ENCODE data around the gene AKIP1. TPM values are rescaled to one million over a fixed set of nuclear protein-coding genes. Genes with fewer than 3 reads are reported as not detected.

Gene AKIP1, protein sequence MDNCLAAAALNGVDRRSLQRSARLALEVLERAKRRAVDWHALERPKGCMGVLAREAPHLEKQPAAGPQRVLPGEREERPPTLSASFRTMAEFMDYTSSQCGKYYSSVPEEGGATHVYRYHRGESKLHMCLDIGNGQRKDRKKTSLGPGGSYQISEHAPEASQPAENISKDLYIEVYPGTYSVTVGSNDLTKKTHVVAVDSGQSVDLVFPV
- 15.1 and 16.1 TPM in 2 replicates for total RNA-seq (2014; rRNA removed; shearing (Covaris generic); ENCODE audit: low replicate concordance)

- H3K27me3 ChIP-seq (ENCODE audit: low read length), result no peaks in the 10 kb centered on the region
- no peaks in the 10 kb centered on the region for H4K20me1 ChIP-seq (ENCODE audit: insufficient read depth, low read depth, low read length)
- peak within 1 kb of the TSS; percentile 17; the same call in 1 of the 2 replicates for H3K27ac ChIP-seq (ENCODE audit: low read length)
- H3K4me2 ChIP-seq (ENCODE audit: low read depth, low read length, poor library complexity, severe bottlenecking), result peak within 1 kb of the TSS; percentile 87
- DNase-seq, result peak; percentile 97
- no peaks in the 10 kb centered on the region for H3K36me3 ChIP-seq (ENCODE audit: insufficient read depth, low read length)
- H3K9me2 ChIP-seq (replicated peaks; ENCODE audit: insufficient read depth, low read length), result no peaks in the 10 kb centered on the region
- peak within 1 kb of the TSS; percentile 91 for H3K9ac ChIP-seq (ENCODE audit: low read length)
- peak within 1 kb of the TSS; percentile 98 for H2AFZ ChIP-seq (ENCODE audit: low read length)
- H3K4me3 ChIP-seq (ENCODE audit: low read length), result peak within 1 kb of the TSS; percentile 93
- no peaks in the 10 kb centered on the region for H3K9me3 ChIP-seq (ENCODE audit: low read length)
- peaks cover 9% of the 10 kb centered on the region; the same call in 1 of the 2 replicates for H3K79me2 ChIP-seq (ENCODE audit: low read length)
- H3K4me1 ChIP-seq (ENCODE audit: low read length), result peaks cover 33% of the 10 kb centered on the region
These were observed at the start of gene AKIP1 for GRCh38 chr11:8911029-8911823. AKIP1 (plus strand) TSS chr11:8911189; CDS start chr11:8911450, 261 bp downstream.

GRCh38 chr11:8863838-8864237, 47.2 kb upstream of the AKIP1 start:
- Histone ChIP-seq H2AFZ (ENCODE audit: low read length) (no peak overlapping the region), H3K4me1 (ENCODE audit: low read length) (no peaks in the 10 kb centered on the region), H3K9me3 (ENCODE audit: low read length) (no peaks in the 10 kb centered on the region)

DNA sequence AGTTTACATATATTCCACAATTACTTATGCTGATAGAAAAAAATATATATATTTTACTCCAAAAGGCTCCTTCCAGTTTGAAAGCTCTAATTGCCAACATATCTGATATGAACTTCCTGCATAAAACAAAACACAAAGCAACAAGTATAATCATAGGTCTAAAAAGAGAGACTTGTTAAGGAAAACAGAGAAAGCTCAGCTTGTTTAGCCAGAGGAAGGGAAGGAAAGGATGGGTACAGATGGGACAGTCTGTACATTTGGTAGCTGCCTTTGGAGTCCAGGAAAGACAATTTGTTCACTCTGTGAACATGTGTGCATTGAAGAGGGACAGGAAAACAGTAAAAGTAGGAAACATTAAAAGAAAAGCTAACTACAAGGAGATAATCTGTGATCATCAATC, 45.7 kb upstream of the AKIP1 start:
- no peak overlapping the region for H3K27ac ChIP-seq (ENCODE audit: low read length)
- no peaks in the 10 kb centered on the region for H3K4me1 ChIP-seq (ENCODE audit: low read length)
- no peak overlapping the region for H3K9ac ChIP-seq (ENCODE audit: low read length)
- H3K4me2 ChIP-seq (ENCODE audit: low read depth, low read length, poor library complexity, severe bottlenecking), result no peak overlapping the region
- no peak overlapping the region for H2AFZ ChIP-seq (ENCODE audit: low read length)
- no peaks in the 10 kb centered on the region for H3K79me2 ChIP-seq (ENCODE audit: low read length)
- H3K36me3 ChIP-seq (ENCODE audit: insufficient read depth, low read length), result no peaks in the 10 kb centered on the region
- no peak for DNase-seq
- no peaks in the 10 kb centered on the region for H3K9me2 ChIP-seq (replicated peaks; ENCODE audit: insufficient read depth, low read length)
- no peaks in the 10 kb centered on the region for H4K20me1 ChIP-seq (ENCODE audit: insufficient read depth, low read depth, low read length)
- no peaks in the 10 kb centered on the region for H3K9me3 ChIP-seq (ENCODE audit: low read length)
- no peak overlapping the region for H3K4me3 ChIP-seq (ENCODE audit: low read length)
- no peaks in the 10 kb centered on the region for H3K27me3 ChIP-seq (ENCODE audit: low read length)

More at GRCh38 chr11:8863838-8864237, 47.2 kb upstream of the AKIP1 start:
- no peaks in the 10 kb centered on the region for H3K9me2 ChIP-seq (replicated peaks; ENCODE audit: insufficient read depth, low read length)
- no peak overlapping the region for H3K4me3 ChIP-seq (ENCODE audit: low read length)
- H3K27ac ChIP-seq (ENCODE audit: low read length), result no peak overlapping the region
- H3K4me2 ChIP-seq (ENCODE audit: low read depth, low read length, poor library complexity, severe bottlenecking), result no peak overlapping the region
- H3K36me3 ChIP-seq (ENCODE audit: insufficient read depth, low read length), result no peaks in the 10 kb centered on the region
- no peaks in the 10 kb centered on the region for H4K20me1 ChIP-seq (ENCODE audit: insufficient read depth, low read depth, low read length)
- no peaks in the 10 kb centered on the region for H3K79me2 ChIP-seq (ENCODE audit: low read length)
- no peak for DNase-seq
- H3K9ac ChIP-seq (ENCODE audit: low read length), result no peak overlapping the region
- no peaks in the 10 kb centered on the region for H3K27me3 ChIP-seq (ENCODE audit: low read length)

GRCh38 chr11:8867035-8867434, 44.0 kb upstream of the AKIP1 start:
- no peaks in the 10 kb centered on the region for H4K20me1 ChIP-seq (ENCODE audit: insufficient read depth, low read depth, low read length)
- no peak overlapping the region for H3K9ac ChIP-seq (ENCODE audit: low read length)
- H3K4me3 ChIP-seq (ENCODE audit: low read length), result no peak overlapping the region
- no peaks in the 10 kb centered on the region for H3K9me2 ChIP-seq (replicated peaks; ENCODE audit: insufficient read depth, low read length)
- no peaks in the 10 kb centered on the region for H3K79me2 ChIP-seq (ENCODE audit: low read length)
- no peaks in the 10 kb centered on the region for H3K9me3 ChIP-seq (ENCODE audit: low read length)
- no peak for DNase-seq
- H3K4me1 ChIP-seq (ENCODE audit: low read length), result no peaks in the 10 kb centered on the region
- H2AFZ ChIP-seq (ENCODE audit: low read length), result no peak overlapping the region
- H3K36me3 ChIP-seq (ENCODE audit: insufficient read depth, low read length), result no peaks in the 10 kb centered on the region
- no peak overlapping the region for H3K27ac ChIP-seq (ENCODE audit: low read length)
- no peaks in the 10 kb centered on the region for H3K27me3 ChIP-seq (ENCODE audit: low read length)
- no peak overlapping the region for H3K4me2 ChIP-seq (ENCODE audit: low read depth, low read length, poor library complexity, severe bottlenecking)

- Histone ChIP-seq H3K4me1 (ENCODE audit: low read length) (no peaks in the 10 kb centered on the region), H3K9me2 (replicated peaks; ENCODE audit: insufficient read depth, low read length) (no peaks in the 10 kb centered on the region), H3K27ac (ENCODE audit: low read length) (no peak overlapping the region), H3K27me3 (ENCODE audit: low read length) (no peaks in the 10 kb centered on the region), H3K79me2 (ENCODE audit: low read length) (no peaks in the 10 kb centered on the region), H3K4me2 (ENCODE audit: low read depth, low read length, poor library complexity, severe bottlenecking) (no peak overlapping the region), H2AFZ (ENCODE audit: low read length) (no peak overlapping the region), H3K4me3 (ENCODE audit: low read length) (no peak overlapping the region), H4K20me1 (ENCODE audit: insufficient read depth, low read depth, low read length) (no peaks in the 10 kb centered on the region), H3K36me3 (ENCODE audit: insufficient read depth, low read length) (no peaks in the 10 kb centered on the region), H3K9me3 (ENCODE audit: low read length) (no peaks in the 10 kb centered on the region), H3K9ac (ENCODE audit: low read length) (no peak overlapping the region)
- no peak for DNase-seq
These were observed 42.9 kb upstream of the AKIP1 start for GRCh38 chr11:8867931-8868631.

DNA sequence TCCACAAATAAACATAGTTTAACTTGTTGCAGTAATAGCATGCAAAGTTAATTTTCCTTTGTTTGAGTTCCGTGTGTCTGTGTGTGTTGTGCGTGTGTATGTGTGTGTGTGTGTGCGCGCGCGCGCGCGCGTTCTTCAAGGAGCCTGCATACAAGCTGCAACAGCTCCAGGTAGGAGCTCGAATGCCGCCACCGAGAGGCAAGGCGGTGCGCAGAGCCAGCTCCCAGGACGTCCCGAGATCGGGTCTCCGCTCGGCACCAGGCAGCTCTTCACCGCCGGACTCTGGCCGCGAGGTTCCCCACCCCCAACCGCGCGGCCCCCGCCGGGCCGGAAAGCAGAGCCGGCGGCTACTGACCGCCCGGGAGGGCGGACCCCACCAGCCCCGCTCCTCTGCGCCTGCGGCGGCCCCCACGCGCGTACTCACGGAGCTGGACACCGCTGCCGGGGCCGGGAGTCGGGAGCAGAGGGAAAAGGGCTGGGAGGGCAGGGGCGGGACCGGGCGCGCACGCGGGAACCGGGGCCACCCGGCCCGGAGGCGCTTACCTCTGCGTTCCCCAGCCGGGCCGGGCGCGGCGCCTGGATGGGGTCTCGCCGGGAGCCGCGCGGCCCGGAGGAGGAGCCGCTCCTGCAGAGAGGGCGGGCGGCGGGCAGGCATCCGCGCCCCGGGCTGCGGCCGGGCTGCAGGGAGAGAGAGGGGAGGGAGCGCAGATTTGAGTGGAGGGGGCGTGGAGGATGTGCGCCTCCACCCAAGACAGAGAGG, 40.4 kb upstream of the AKIP1 start:
- H3K4me1 ChIP-seq (ENCODE audit: low read length), result no peaks in the 10 kb centered on the region
- no peaks in the 10 kb centered on the region for H3K27me3 ChIP-seq (ENCODE audit: low read length)
- no peak for DNase-seq
- no peaks in the 10 kb centered on the region for H4K20me1 ChIP-seq (ENCODE audit: insufficient read depth, low read depth, low read length)
- no peaks in the 10 kb centered on the region for H3K9me2 ChIP-seq (replicated peaks; ENCODE audit: insufficient read depth, low read length)
- no peak overlapping the region for H2AFZ ChIP-seq (ENCODE audit: low read length)
- no peaks in the 10 kb centered on the region for H3K79me2 ChIP-seq (ENCODE audit: low read length)
- no peaks in the 10 kb centered on the region for H3K9me3 ChIP-seq (ENCODE audit: low read length)
- no peak overlapping the region for H3K4me2 ChIP-seq (ENCODE audit: low read depth, low read length, poor library complexity, severe bottlenecking)
- H3K27ac ChIP-seq (ENCODE audit: low read length), result no peak overlapping the region
- no peak overlapping the region for H3K9ac ChIP-seq (ENCODE audit: low read length)
- H3K36me3 ChIP-seq (ENCODE audit: insufficient read depth, low read length), result no peaks in the 10 kb centered on the region
- H3K4me3 ChIP-seq (ENCODE audit: low read length), result no peak overlapping the region

DNA sequence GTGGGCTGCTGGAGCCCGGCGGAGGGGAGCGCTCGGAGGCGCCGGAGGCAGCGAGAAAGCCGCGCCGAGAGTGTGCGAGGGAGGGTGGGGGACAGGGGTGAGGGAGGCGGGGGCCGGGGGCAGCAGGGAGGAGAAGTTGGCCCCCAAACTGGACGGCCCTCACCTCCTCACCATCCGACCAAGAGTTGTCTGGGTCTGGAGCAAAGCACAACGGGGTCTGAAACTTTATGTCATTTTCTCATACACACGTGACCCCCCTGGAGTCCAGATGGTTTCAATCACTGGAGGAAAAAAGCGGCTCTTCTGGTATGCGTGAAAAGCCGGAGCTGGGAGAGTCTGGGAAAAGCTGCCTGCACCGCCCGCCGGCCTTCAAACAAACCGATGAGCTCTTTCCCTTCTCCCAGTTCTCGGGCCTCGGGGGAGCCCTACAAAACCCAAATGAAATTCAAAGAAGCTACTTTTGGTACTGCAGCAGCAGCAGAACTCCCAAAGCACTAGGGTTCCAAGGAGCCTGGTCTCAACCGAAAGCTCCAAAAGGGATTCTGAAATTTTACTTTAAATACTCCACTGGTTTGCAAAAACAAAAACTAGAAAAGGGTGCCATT, 39.7 kb upstream of the AKIP1 start:
- Histone ChIP-seq H3K79me2 (ENCODE audit: low read length) (no peaks in the 10 kb centered on the region), H3K27ac (ENCODE audit: low read length) (no peak overlapping the region), H3K4me1 (ENCODE audit: low read length) (no peaks in the 10 kb centered on the region), H3K36me3 (ENCODE audit: insufficient read depth, low read length) (no peaks in the 10 kb centered on the region), H3K27me3 (ENCODE audit: low read length) (no peaks in the 10 kb centered on the region), H2AFZ (ENCODE audit: low read length) (no peak overlapping the region), H3K4me2 (ENCODE audit: low read depth, low read length, poor library complexity, severe bottlenecking) (no peak overlapping the region), H3K4me3 (ENCODE audit: low read length) (no peak overlapping the region), H3K9me3 (ENCODE audit: low read length) (no peaks in the 10 kb centered on the region), H3K9ac (ENCODE audit: low read length) (no peak overlapping the region), H4K20me1 (ENCODE audit: insufficient read depth, low read depth, low read length) (no peaks in the 10 kb centered on the region), H3K9me2 (replicated peaks; ENCODE audit: insufficient read depth, low read length) (no peaks in the 10 kb centered on the region)
- DNase-seq, result no peak

All from Karpas-422 (cell line).